Smooth muscle cell (in vitro differentiated cells): ENCODE measurements around the gene RTP3. TPM values are rescaled to one million over a fixed set of nuclear protein-coding genes. Genes with fewer than 3 reads are reported as not detected.
"Not testable (repeated sequence)": the region's sequence is repeated elsewhere in the genome, so short reads cannot be mapped to it uniquely, and the experiment has no call there.

Experiments used
- DNase-seq: peaks from one replicate; lab custom pipeline; 2025; ENCODE audit not compliant: unreplicated experiment; lab: John Stamatoyannopoulos, UW
- H2AFZ ChIP-seq: fragments of 200-600 bp; sonication (generic); 2 replicates; pipeline ENCODE4 v1.6.0; 2016; ENCODE audit warnings: antibody characterized with exemption, low read depth, mild to moderate bottlenecking
- H3F3A ChIP-seq: fragments of 200-600 bp; sonication (generic); 2 replicates; pipeline ENCODE4 v1.6.0; 2017; ENCODE audit warnings: antibody characterized with exemption, low read depth
- H3K27ac ChIP-seq: fragments of 200-600 bp; sonication (generic); 2 replicates; pipeline ENCODE4 v1.5.1; 2016; ENCODE audit warnings: low read depth, mild to moderate bottlenecking
- H3K27me3 ChIP-seq: fragments of 200-600 bp; sonication (generic); 2 replicates; pipeline ENCODE4 v1.6.1; 2016; ENCODE audit warnings: low read depth, mild to moderate bottlenecking
- H3K36me3 ChIP-seq: fragments of 200-600 bp; sonication (generic); 2 replicates; pipeline ENCODE4 v1.5.1; 2016; ENCODE audit warnings: low read depth
- H3K4me1 ChIP-seq: fragments of 200-600 bp; sonication (generic); 2 replicates; pipeline ENCODE4 v1.5.1; 2016; ENCODE audit warnings: low read depth
- H3K4me2 ChIP-seq: fragments of 200-600 bp; sonication (generic); 2 replicates; pipeline ENCODE4 v1.6.0; 2016; ENCODE audit warnings: mild to moderate bottlenecking
- H3K4me3 ChIP-seq: fragments of 200-600 bp; sonication (generic); 2 replicates; pipeline ENCODE4 v1.5.1; 2016; ENCODE audit warnings: mild to moderate bottlenecking
- H3K79me2 ChIP-seq: fragments of 200-600 bp; sonication (generic); 2 replicates; pipeline ENCODE4 v1.6.0; 2016; ENCODE audit warnings: low read depth, mild to moderate bottlenecking
- H3K9ac ChIP-seq: fragments of 200-600 bp; sonication (generic); 2 replicates; pipeline ENCODE4 v1.6.0; 2016; ENCODE audit warnings: low read depth
- H3K9me3 ChIP-seq: fragments of 200-600 bp; sonication (generic); replicated peaks from 2 replicates; pipeline ENCODE4 v1.5.1; 2016; ENCODE audit warnings: low read depth
- H4K20me1 ChIP-seq: fragments of 200-600 bp; sonication (generic); 2 replicates; pipeline ENCODE4 v1.6.0; 2016; ENCODE audit warnings: low read depth
- CTCF ChIP-seq: fragments of 200-600 bp; sonication (generic); IDR thresholded peaks from 2 replicates; pipeline ENCODE4 v1.5.1; 2017; ENCODE audit warnings: borderline replicate concordance, mild to moderate bottlenecking, antibody characterized with exemption; ENCODE audit not compliant: insufficient read depth, poor library complexity, severe bottlenecking
- WGBS: methylation state at CpG from one replicate; pipeline ENCODE4 v1.1.7; 2016; ENCODE audit warnings: low lambda C conversion rate; 5-methylcytosine and 5-hydroxymethylcytosine counted together
- polyA plus RNA-seq: library from polyadenylated mRNA; unstranded; fragments of >200 nt; fragmentation: Nextera tagmentation; extraction: Ambion mirVana; gene quantifications from 2 replicates; pipeline ENCODE4 v1.2.1, GENCODE V29; 2016
- total RNA-seq: library from RNA; depleted of rRNA; stranded (reverse); fragments of >200 nt; gene quantifications from 2 replicates; pipeline ENCODE4 v1.2.3, GENCODE V29; 2014

The RTP3 gene
- total and polyA plus RNA-seq, 2 experiments from 2014 or later = 0.19 TPM; not detected in 1

DNA sequence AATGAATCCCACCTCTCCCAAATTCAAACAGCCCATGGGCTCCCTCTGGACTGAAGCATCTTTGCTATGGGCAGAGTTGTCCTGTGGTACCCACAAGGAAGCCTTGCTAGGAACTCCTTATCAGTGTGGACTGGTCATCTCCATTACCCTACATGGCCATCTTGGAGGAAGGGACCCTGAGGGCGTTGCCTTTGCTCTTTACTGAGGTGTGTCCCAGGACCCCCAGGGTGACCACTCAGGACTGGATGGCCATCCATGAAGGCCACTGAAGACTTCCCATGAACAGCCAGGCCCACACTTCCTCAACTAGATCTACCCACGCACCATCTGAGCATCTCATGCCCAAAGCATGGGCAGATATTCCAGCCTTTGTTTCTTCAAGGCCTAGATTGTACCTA, 20.0 kb downstream of the RTP3 start:
- TF ChIP-seq CTCF = no peak
- Histone ChIP-seq H3K9ac (no peak overlapping the region), H2AFZ (no peak overlapping the region), H3F3A (no peaks in the 10 kb centered on the region), H3K4me2 (no peak overlapping the region), H4K20me1 (no peaks in the 10 kb centered on the region), H3K4me3 (no peak overlapping the region), H3K27me3 (no peaks in the 10 kb centered on the region), H3K4me1 (no peaks in the 10 kb centered on the region), H3K27ac (no peak overlapping the region), H3K9me3 (no peaks in the 10 kb centered on the region), H3K79me2 (no peaks in the 10 kb centered on the region), H3K36me3 (no peaks in the 10 kb centered on the region)
- DNase-seq = no peak
- 92% methylated on average over 2 of the region's 2 CpGs for WGBS

GRCh38 chr3:46519952-46520351, 22.2 kb downstream of the RTP3 start:
- TF ChIP-seq CTCF = no peak
- Histone ChIP-seq H3K36me3 (no peaks in the 10 kb centered on the region), H3K27ac (no peak overlapping the region), H3K27me3 (no peaks in the 10 kb centered on the region), H2AFZ (no peak overlapping the region), H3K9me3 (no peaks in the 10 kb centered on the region), H3K4me1 (no peaks in the 10 kb centered on the region), H3K4me3 (no peak overlapping the region), H4K20me1 (no peaks in the 10 kb centered on the region), H3F3A (no peaks in the 10 kb centered on the region), H3K9ac (no peak overlapping the region), H3K79me2 (no peaks in the 10 kb centered on the region), H3K4me2 (no peak overlapping the region)
- no peak for DNase-seq
- WGBS = 93% methylated on average over 2 of the region's 2 CpGs

DNA sequence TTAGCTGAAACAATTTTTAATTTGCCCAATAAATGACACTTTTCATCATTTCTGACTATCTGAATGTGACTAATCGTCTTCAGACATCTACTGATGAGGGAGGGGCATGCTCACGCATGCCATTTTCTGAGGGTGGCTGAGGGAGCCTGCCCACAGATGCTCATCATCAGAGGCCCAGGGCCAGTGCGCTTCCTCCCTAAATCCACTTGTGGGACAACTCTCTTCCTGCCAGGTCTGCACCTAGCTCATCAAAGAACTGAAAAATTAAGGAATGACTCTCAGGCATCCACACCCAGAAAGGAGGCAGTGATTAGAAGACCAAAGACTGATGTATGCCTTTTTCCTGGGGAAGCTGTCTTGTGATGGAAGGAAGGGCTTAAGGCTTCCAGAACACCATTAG, 22.8 kb downstream of the RTP3 start:
- Histone ChIP-seq H3K79me2 (no peaks in the 10 kb centered on the region), H2AFZ (no peak overlapping the region), H3K9me3 (no peaks in the 10 kb centered on the region), H3K27ac (no peak overlapping the region), H3F3A (no peaks in the 10 kb centered on the region), H3K27me3 (no peaks in the 10 kb centered on the region), H3K4me1 (no peaks in the 10 kb centered on the region), H3K36me3 (no peaks in the 10 kb centered on the region), H3K9ac (no peak overlapping the region), H4K20me1 (no peaks in the 10 kb centered on the region), H3K4me2 (no peak overlapping the region), H3K4me3 (no peak overlapping the region)
- TF ChIP-seq CTCF = no peak
- WGBS = 76% methylated on average over 3 of the region's 3 CpGs
- DNase-seq = no peak

- Histone ChIP-seq H3F3A (no peaks in the 10 kb centered on the region), H4K20me1 (no peaks in the 10 kb centered on the region), H3K27me3 (no peaks in the 10 kb centered on the region), H3K4me1 (no peaks in the 10 kb centered on the region), H3K79me2 (no peaks in the 10 kb centered on the region), H2AFZ (no peak overlapping the region), H3K27ac (no peak overlapping the region), H3K36me3 (no peaks in the 10 kb centered on the region), H3K4me2 (no peak overlapping the region), H3K4me3 (no peak overlapping the region), H3K9ac (no peak overlapping the region), H3K9me3 (no peaks in the 10 kb centered on the region)
- WGBS = 90% methylated on average over 9 of the region's 9 CpGs
- no peak for TF ChIP-seq CTCF
- DNase-seq = no peak
Measured at GRCh38 chr3:46521096-46521495, 23.3 kb downstream of the RTP3 start.

DNA sequence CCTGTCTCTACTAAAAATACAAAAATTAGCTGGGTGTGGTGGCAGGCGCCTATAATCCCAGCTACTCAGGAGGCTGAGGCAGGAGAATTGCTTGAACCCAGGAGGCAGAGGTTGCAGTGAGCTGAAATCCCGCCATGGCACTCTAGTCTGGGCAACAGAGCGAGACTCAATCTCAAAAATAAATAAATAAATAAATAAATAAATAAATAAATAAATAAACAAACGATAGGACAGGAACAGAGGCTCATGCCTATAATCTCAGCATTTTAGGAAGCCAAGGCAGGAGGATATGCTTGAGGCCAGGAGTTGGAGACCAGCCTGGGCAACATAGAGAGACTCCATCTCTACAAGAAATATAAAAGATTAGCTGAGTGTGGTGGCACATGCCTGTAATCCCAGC, 24.4 kb downstream of the RTP3 start:
- H3K4me1 ChIP-seq, DNase-seq, H3F3A ChIP-seq, H3K9ac ChIP-seq, H3K9me3 ChIP-seq, H4K20me1 ChIP-seq, H3K27ac ChIP-seq, H3K27me3 ChIP-seq, H3K4me2 ChIP-seq, H3K36me3 ChIP-seq, H3K4me3 ChIP-seq, H3K79me2 ChIP-seq, H2AFZ ChIP-seq: not testable (repeated sequence)
- 93% methylated on average over 4 of the region's 4 CpGs for WGBS
